Astrocyte of the spinal cord (primary cell): ENCODE data around the gene SS18.
"Not testable (repeated sequence)": the region's sequence is repeated elsewhere in the genome, so short reads cannot be mapped to it uniquely, and the experiment has no call there.

Experiments
- DNase-seq: peaks from one replicate; pipeline ENCODE4 v3.0.0; 2011; ENCODE audit warnings: low read depth, low spot score
- H3K4me3 ChIP-seq: 2 replicates; pipeline ENCODE4 v1.5.1; 2011; ENCODE audit warnings: low read depth, mild to moderate bottlenecking, low read length, moderate library complexity
- in situ Hi-C: cut with HindIII; loops from 2 replicates; pipeline ENCODE4 v1.10.0; 2017; ENCODE audit warnings: low sequenced_read_pairs
- TF ChIP-seq, protein P1 (sequence below): IDR thresholded peaks from 2 replicates; pipeline ENCODE4 v1.5.1; 2012; ENCODE audit warnings: low read depth, mild to moderate bottlenecking, low read length, inconsistent platforms

SS18 gene

DNA sequence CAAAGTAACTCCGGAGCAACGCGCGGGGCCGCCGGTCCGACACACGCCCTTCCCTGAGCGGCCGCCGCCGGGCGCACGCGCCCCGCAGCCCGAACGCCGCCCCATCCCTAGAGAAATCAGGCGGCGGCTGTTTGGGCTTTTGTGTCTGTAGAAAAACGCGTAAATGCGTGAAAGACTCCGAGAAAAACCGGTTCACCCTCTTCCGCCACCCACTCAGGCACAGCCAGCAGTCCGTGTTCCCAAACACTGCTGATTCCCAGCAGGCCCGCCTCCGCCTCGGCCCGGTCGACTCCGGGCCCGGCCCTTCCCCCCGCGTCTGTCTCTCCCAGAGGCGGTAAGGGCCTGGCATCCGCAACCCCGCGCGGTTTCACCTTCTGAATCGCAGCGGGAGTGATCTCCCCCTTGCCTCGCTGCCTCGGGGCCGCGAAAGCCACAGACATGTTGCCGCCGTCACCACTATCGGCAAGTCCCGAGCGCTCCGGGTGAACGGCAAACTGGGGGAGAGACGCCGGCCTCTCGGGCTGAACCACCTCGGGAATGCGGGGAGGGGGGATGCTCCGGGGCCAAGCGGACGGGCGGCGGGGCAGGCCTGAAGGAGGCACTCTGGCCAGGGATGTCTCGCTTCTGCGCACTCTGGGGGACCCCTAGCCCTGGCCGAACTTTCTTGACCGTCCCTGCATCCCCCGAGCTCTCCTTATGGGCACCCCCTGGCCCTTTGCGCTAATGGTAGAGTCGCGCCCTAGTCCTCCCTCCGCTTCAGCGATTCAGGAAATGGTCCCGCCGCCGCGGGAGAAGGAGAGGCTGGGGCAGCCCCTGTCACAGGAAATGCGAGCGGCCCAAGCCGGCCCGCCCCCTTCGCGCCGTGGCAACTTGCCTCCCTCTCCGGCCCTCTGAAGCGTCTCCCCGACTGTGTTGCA, at the start of gene SS18:
TSS of gene SS18 (minus strand) at position 484 of the 917 bp plus-strand sequence. CDS start at position 440, 44 bp downstream.
- peak; percentile 96 for DNase-seq
- H3K4me3 ChIP-seq = peak within 1 kb of the TSS; percentile 88
- TF ChIP-seq, protein P1, sequence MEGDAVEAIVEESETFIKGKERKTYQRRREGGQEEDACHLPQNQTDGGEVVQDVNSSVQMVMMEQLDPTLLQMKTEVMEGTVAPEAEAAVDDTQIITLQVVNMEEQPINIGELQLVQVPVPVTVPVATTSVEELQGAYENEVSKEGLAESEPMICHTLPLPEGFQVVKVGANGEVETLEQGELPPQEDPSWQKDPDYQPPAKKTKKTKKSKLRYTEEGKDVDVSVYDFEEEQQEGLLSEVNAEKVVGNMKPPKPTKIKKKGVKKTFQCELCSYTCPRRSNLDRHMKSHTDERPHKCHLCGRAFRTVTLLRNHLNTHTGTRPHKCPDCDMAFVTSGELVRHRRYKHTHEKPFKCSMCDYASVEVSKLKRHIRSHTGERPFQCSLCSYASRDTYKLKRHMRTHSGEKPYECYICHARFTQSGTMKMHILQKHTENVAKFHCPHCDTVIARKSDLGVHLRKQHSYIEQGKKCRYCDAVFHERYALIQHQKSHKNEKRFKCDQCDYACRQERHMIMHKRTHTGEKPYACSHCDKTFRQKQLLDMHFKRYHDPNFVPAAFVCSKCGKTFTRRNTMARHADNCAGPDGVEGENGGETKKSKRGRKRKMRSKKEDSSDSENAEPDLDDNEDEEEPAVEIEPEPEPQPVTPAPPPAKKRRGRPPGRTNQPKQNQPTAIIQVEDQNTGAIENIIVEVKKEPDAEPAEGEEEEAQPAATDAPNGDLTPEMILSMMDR = no peak
- in situ Hi-C loops = no loop called here

DNA sequence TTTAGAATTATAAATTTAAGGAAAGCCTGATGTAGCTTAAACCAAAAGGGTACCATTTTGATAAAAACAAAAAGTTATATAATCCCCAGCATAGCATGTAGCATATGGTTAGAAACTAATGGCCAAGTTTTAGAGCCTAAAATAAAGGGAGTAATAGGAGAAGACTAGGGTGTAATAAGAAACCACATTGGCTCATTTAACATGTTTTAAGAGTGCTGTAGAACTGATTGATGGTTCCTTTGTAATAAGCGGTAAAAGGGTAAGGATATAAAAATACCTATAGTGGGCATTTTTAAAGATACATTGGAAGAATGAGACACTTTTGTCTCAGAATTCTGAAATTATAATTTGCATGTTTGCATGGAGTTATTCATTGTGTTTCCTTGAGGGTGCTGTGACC, 45.1 kb upstream of the SS18 start:
- DNase-seq = no peak
- in situ Hi-C loops = no loop called here

GRCh38 chr18:26134107-26134506, 43.7 kb upstream of the SS18 start:
- no peak for DNase-seq
- in situ Hi-C loops = no loop called here
- no peak overlapping the region for H3K4me3 ChIP-seq
- TF ChIP-seq, protein P1 = no peak

More for the DNA sequence above, 45.1 kb upstream of the SS18 start:
- no peak overlapping the region for H3K4me3 ChIP-seq
- TF ChIP-seq, protein P1 = no peak

DNA sequence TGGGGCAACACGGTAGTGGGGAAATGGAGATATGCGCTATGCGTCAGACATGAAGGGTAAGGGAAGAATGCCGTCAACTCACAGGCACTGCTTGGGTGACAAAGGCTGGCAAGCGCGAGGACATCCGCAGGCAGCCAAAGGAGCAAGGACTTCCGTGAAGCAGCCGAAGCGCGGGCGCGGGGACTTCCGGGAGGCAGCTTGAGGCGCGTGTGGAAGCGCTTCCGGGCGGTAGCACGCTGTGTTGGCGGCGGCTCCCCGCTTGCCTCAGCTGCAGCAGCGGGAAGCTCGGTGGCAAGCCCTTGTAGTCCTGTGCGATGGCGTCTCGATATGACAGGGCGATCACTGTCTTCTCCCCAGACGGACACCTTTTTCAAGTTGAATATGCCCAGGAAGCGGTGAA, 43.2 kb upstream of the SS18 start, which contains the start of gene PSMA8:
TSS of gene PSMA8 (plus strand) at position 218 of the 400 bp plus-strand sequence. CDS start at position 315, 97 bp downstream.
- TF ChIP-seq, protein P1 = no peak
- in situ Hi-C loops = no loop called here
- DNase-seq = no peak
- no peak within 1 kb of the TSS for H3K4me3 ChIP-seq

DNA sequence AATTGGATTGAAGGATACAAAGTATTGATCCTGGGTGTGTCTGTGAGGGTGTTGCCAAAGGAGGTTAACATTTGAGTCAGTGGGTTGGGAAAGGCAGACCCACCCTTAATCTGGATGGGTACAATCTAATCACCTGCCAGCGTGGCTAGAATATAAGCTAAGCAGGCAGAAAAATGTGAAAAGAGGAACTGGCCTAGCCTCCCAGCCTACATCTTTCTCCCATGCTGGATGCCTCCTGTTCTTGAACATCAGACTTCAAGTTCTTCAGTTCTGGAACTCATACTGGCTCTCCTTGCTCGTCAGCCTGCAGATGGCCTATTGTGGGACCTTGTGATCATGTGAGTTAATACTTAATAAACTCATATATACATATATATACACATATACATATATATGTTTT, 37.8 kb upstream of the SS18 start:
- DNase-seq, in situ Hi-C loops, H3K4me3 ChIP-seq: not testable (repeated sequence)

- H3K4me3 ChIP-seq = no peak overlapping the region
- no peak for DNase-seq
- in situ Hi-C loops = no loop called here
- TF ChIP-seq, protein P1 = no peak
Measured at GRCh38 chr18:26127786-26128185, 37.4 kb upstream of the SS18 start.

GRCh38 chr18:26121994-26122393, 31.6 kb upstream of the SS18 start:
- H3K4me3 ChIP-seq, DNase-seq, in situ Hi-C loops: not testable (repeated sequence)
